Mesenchymal stem cell (in vitro differentiated cells and primary cell): Measurements from ENCODE around the gene DNAH3.
"Not testable (repeated sequence)": the region's sequence is repeated elsewhere in the genome, so short reads cannot be mapped to it uniquely, and the experiment has no call there.

Source experiments
- DNase-seq: peaks from one replicate; pipeline ENCODE4 v3.0.0-alpha.2; 2013
- H2AFZ ChIP-seq: one replicate; pipeline ENCODE4 v1.6.1; 2013; ENCODE audit warnings: low read depth, mild to moderate bottlenecking, control low read depth, inconsistent platforms, low read length, moderate library complexity
- H2AK5ac ChIP-seq: 2 replicates; pipeline ENCODE4 v1.6.1; 2013; ENCODE audit warnings: low read length, moderate library complexity, mild to moderate bottlenecking, inconsistent platforms; ENCODE audit not compliant: severe bottlenecking
- H2BK120ac ChIP-seq: one replicate; pipeline ENCODE4 v1.6.1; 2013; ENCODE audit warnings: low read depth, mild to moderate bottlenecking, inconsistent platforms, low read length, moderate library complexity
- H2BK12ac ChIP-seq, 2 experiments: one replicate each; pipeline ENCODE4 v1.6.1; 2013; ENCODE audit warnings: inconsistent platforms in 2 of 2, low read length in 2 of 2, mild to moderate bottlenecking in 2 of 2, moderate library complexity in 2 of 2, control low read depth in 1 of 2
- H2BK15ac ChIP-seq: one replicate; pipeline ENCODE4 v1.6.1; 2013; ENCODE audit warnings: mild to moderate bottlenecking, low read depth, inconsistent platforms; ENCODE audit not compliant: poor library complexity, severe bottlenecking
- H2BK5ac ChIP-seq: 2 replicates; pipeline ENCODE4 v1.6.1; 2013; ENCODE audit warnings: low read depth, mild to moderate bottlenecking, low read length, control low read depth, inconsistent platforms; ENCODE audit not compliant: poor library complexity, severe bottlenecking
- H3K14ac ChIP-seq, 2 experiments: one replicate each; pipeline ENCODE4 v1.6.1; 2013; ENCODE audit warnings: inconsistent platforms in 2 of 2, low read length in 2 of 2, control low read depth in 1 of 2, mild to moderate bottlenecking in 1 of 2, moderate library complexity in 1 of 2
- H3K18ac ChIP-seq, 2 experiments: one replicate each; pipeline ENCODE4 v1.6.1; 2013; ENCODE audit warnings: inconsistent platforms in 2 of 2, low read length in 2 of 2, control low read depth in 1 of 2, low read depth in 1 of 2, mild to moderate bottlenecking in 1 of 2
- H3K23ac ChIP-seq, 2 experiments: one replicate each; pipeline ENCODE4 v1.6.1; 2013; ENCODE audit warnings: inconsistent platforms in 2 of 2, low read length in 2 of 2, mild to moderate bottlenecking in 2 of 2, moderate library complexity in 2 of 2, control low read depth in 1 of 2
- H3K27ac ChIP-seq: 2 replicates; pipeline ENCODE4 v1.5.1; 2013; ENCODE audit warnings: mild to moderate bottlenecking, moderate library complexity, low read length, control low read depth, inconsistent platforms; ENCODE audit not compliant: poor library complexity, severe bottlenecking
- H3K27me3 ChIP-seq, 2 experiments: 2 replicates each; pipeline versions ENCODE4 v1.6.1 to v1.7.0; 2013; ENCODE audit warnings: low read length in 2 of 2, mild to moderate bottlenecking in 2 of 2, moderate library complexity in 2 of 2, control low read depth in 1 of 2, inconsistent platforms in 1 of 2; ENCODE audit not compliant: control insufficient read depth in 1 of 2, insufficient read depth in 1 of 2
- H3K36me3 ChIP-seq, 2 experiments: 2 replicates each; pipeline versions ENCODE4 v1.6.1 to v1.7.0; 2013; ENCODE audit warnings: low read length in 2 of 2, control low read depth in 1 of 2, inconsistent platforms in 1 of 2, low read depth in 1 of 2, mild to moderate bottlenecking in 1 of 2; ENCODE audit not compliant: insufficient read depth in 2 of 2, control insufficient read depth in 1 of 2
- H3K4ac ChIP-seq, 2 experiments: one replicate each; pipeline ENCODE4 v1.6.1; 2013; ENCODE audit warnings: inconsistent platforms in 2 of 2, low read length in 2 of 2, mild to moderate bottlenecking in 2 of 2, moderate library complexity in 2 of 2, control low read depth in 1 of 2, low read depth in 1 of 2
- H3K4me1 ChIP-seq: 2 replicates; pipeline ENCODE4 v1.6.1; 2013; ENCODE audit warnings: low read depth, low read length, control low read depth; ENCODE audit not compliant: control insufficient read depth, insufficient read depth
- H3K4me2 ChIP-seq: 2 replicates; pipeline ENCODE4 v1.6.1; 2013; ENCODE audit warnings: low read length, mild to moderate bottlenecking, inconsistent platforms; ENCODE audit not compliant: poor library complexity, severe bottlenecking
- H3K4me3 ChIP-seq, 2 experiments: 2 replicates each; pipeline versions ENCODE4 v1.5.1 to v1.7.0; 2013; ENCODE audit warnings: low read length in 2 of 2, mild to moderate bottlenecking in 2 of 2, control low read depth in 1 of 2, low read depth in 1 of 2; ENCODE audit not compliant: insufficient read depth in 1 of 2
- H3K79me1 ChIP-seq: replicated peaks from 2 replicates; pipeline ENCODE4 v1.6.1; 2013; ENCODE audit warnings: mild to moderate bottlenecking, control low read depth, low read length, inconsistent platforms; ENCODE audit not compliant: poor library complexity, severe bottlenecking
- H3K9ac ChIP-seq: 2 replicates; pipeline ENCODE4 v1.7.0; 2013; ENCODE audit warnings: mild to moderate bottlenecking, low read length, moderate library complexity
- H3K9me3 ChIP-seq: 2 replicates; pipeline ENCODE4 v1.7.0; 2013; ENCODE audit warnings: mild to moderate bottlenecking, low read length; ENCODE audit not compliant: control insufficient read depth
- H4K8ac ChIP-seq: one replicate; pipeline ENCODE4 v1.6.1; 2013; ENCODE audit warnings: inconsistent platforms, mild to moderate bottlenecking, low read length, moderate library complexity
- H4K91ac ChIP-seq: one replicate; pipeline ENCODE4 v1.6.1; 2013; ENCODE audit warnings: mild to moderate bottlenecking, low read length, inconsistent platforms
- WGBS: methylation state at CpG from one replicate; pipeline ENCODE4 v1.1.7; 2013; ENCODE audit warnings: mixed read lengths; 5-methylcytosine and 5-hydroxymethylcytosine counted together

The DNAH3 gene

GRCh38 chr16:21100447-21100846 lies 50.2 kb downstream of the DNAH3 start:
- WGBS = 72% methylated on average over 2 of the region's 4 CpGs
- Histone ChIP-seq H4K91ac (no peak overlapping the region), H3K4me2 (no peak overlapping the region)

GRCh38 chr16:21097151-21097550 lies 53.5 kb downstream of the DNAH3 start:
- 9% methylated on average over 1 of the region's 1 CpG for WGBS
- H3K27ac ChIP-seq = no peak overlapping the region
- H3K4me2 ChIP-seq = no peak overlapping the region
- H4K91ac ChIP-seq = no peak overlapping the region
- peak; percentile 20 for DNase-seq
- H3K4me1 ChIP-seq = peaks cover 7% of the 10 kb centered on the region
- H2BK12ac ChIP-seq = no peak overlapping the region
- H3K4ac ChIP-seq = no peak overlapping the region
- H2BK15ac ChIP-seq = no peak overlapping the region
- no peak overlapping the region for H3K18ac ChIP-seq
- H4K8ac ChIP-seq = no peak overlapping the region
- H3K79me1 ChIP-seq = no peaks in the 10 kb centered on the region
- no peaks in the 10 kb centered on the region for H3K36me3 ChIP-seq
- H2AFZ ChIP-seq = no peak overlapping the region
- no peak overlapping the region for H3K14ac ChIP-seq
- no peak overlapping the region for H2AK5ac ChIP-seq
- H3K4me3 ChIP-seq = peak overlapping the region in 1 of 2 experiments; percentile 17
- peak overlapping the region; percentile 14 for H3K9ac ChIP-seq
- H3K23ac ChIP-seq = no peak overlapping the region
- no peaks in the 10 kb centered on the region for H3K9me3 ChIP-seq
- no peak overlapping the region for H2BK5ac ChIP-seq
- H3K27me3 ChIP-seq = no peaks in the 10 kb centered on the region
- H2BK120ac ChIP-seq = no peak overlapping the region

More at GRCh38 chr16:21100447-21100846, 50.2 kb downstream of the DNAH3 start:
- Histone ChIP-seq H2AFZ (peak overlapping the region; percentile 5), H3K27me3 (no peaks in the 10 kb centered on the region), H3K36me3 (no peaks in the 10 kb centered on the region), H2BK12ac (no peak overlapping the region), H3K18ac (no peak overlapping the region), H3K4me1 (peaks cover 11% of the 10 kb centered on the region), H3K14ac (no peak overlapping the region), H3K9ac (no peak overlapping the region), H2BK15ac (no peak overlapping the region), H3K27ac (peak overlapping the region; percentile 50), H3K4ac (no peak overlapping the region), H2BK120ac (no peak overlapping the region), H3K9me3 (no peaks in the 10 kb centered on the region), H4K8ac (no peak overlapping the region), H2BK5ac (no peak overlapping the region), H3K23ac (no peak overlapping the region), H3K4me3 (no peak overlapping the region), H3K79me1 (no peaks in the 10 kb centered on the region), H2AK5ac (no peak overlapping the region)
- peak; percentile 68 for DNase-seq

GRCh38 chr16:21094719-21095118 lies 55.9 kb downstream of the DNAH3 start:
- not testable (repeated sequence) for DNase-seq, H3K4ac ChIP-seq, H2BK120ac ChIP-seq, H3K79me1 ChIP-seq, H3K18ac ChIP-seq, H3K4me3 ChIP-seq, H3K4me1 ChIP-seq, H3K36me3 ChIP-seq, H3K27me3 ChIP-seq, H3K9ac ChIP-seq, H3K9me3 ChIP-seq, H2BK5ac ChIP-seq, H3K27ac ChIP-seq, H2BK15ac ChIP-seq, H2BK12ac ChIP-seq, H3K14ac ChIP-seq, H2AK5ac ChIP-seq, H4K8ac ChIP-seq, H2AFZ ChIP-seq, H3K4me2 ChIP-seq, H3K23ac ChIP-seq, H4K91ac ChIP-seq
- WGBS = 79% methylated on average over 2 of the region's 2 CpGs

GRCh38 chr16:21092951-21093350 lies 57.7 kb downstream of the DNAH3 start:
- Histone ChIP-seq H3K27me3 (no peaks in the 10 kb centered on the region), H3K4me2 (no peak overlapping the region), H2BK5ac (no peak overlapping the region), H3K4ac (no peak overlapping the region), H4K8ac (no peak overlapping the region), H2AFZ (no peak overlapping the region), H3K36me3 (no peaks in the 10 kb centered on the region), H3K4me1 (peaks cover 4% of the 10 kb centered on the region), H3K18ac (no peak overlapping the region), H4K91ac (no peak overlapping the region), H3K14ac (no peak overlapping the region), H3K4me3 (no peak overlapping the region), H2BK120ac (no peak overlapping the region), H3K23ac (no peak overlapping the region), H3K9me3 (peaks cover 3% of the 10 kb centered on the region), H2BK12ac (no peak overlapping the region), H2BK15ac (no peak overlapping the region), H2AK5ac (no peak overlapping the region), H3K27ac (no peak overlapping the region), H3K79me1 (no peaks in the 10 kb centered on the region), H3K9ac (no peak overlapping the region)
- no peak for DNase-seq
- 100% methylated on average over 1 of the region's 2 CpGs for WGBS
